B cell (primary cell): Measurements from ENCODE around the gene ARHGEF17. TPM values are rescaled to one million over a fixed set of nuclear protein-coding genes. Genes with fewer than 3 reads are reported as not detected.

Experiments
- ATAC-seq: fragments of 200-7000 bp; cut with Tn5 transposase; one replicate; pipeline ENCODE4 v1.10.0; 2021; ENCODE audit warnings: low read depth, mild to moderate bottlenecking, moderate number of reproducible peaks, moderate library complexity
- CTCF ChIA-PET: fragments of 350-600 bp; sonication (Branson Sonifier 250); formaldehyde crosslinking; loops from one replicate; lab custom pipeline; 2021; ENCODE audit warnings: antibody characterized with exemption, inconsistent platforms; lab: Charles Lee
- POLR2A ChIA-PET: fragments of 350-600 bp; sonication (Branson Sonifier 250); formaldehyde crosslinking; loops from one replicate; lab custom pipeline; 2021; ENCODE audit warnings: antibody characterized with exemption; lab: Charles Lee
- DNase-seq: peaks from one replicate; pipeline ENCODE4 v3.0.0; 2013
- H2AFZ ChIP-seq: 2 replicates; pipeline ENCODE4 v1.6.1; 2012; ENCODE audit warnings: mild to moderate bottlenecking, low read depth, low read length; ENCODE audit not compliant: insufficient read depth, poor library complexity, severe bottlenecking
- H3K27ac ChIP-seq, 2 donors: 1 replicate in 1 of 2; 2 replicates in 1 of 2; pipeline ENCODE4 v1.5.1; 2012 to 2013; ENCODE audit warnings: low read length in 2 of 2, mild to moderate bottlenecking in 2 of 2, moderate library complexity in 1 of 2
- H3K27me3 ChIP-seq, 4 experiments: fragments of 200-600 bp in 1 of 4; sonication (generic) in 1 of 4; replicated peaks in 1 of 4; 1 replicate in 2 of 4; 2 replicates in 2 of 4; pipeline versions ENCODE4 v1.6.1 to v1.7.0; 2013 to 2016; ENCODE audit warnings: low read length in 3 of 4, mild to moderate bottlenecking in 2 of 4, mixed read lengths in 1 of 4, moderate library complexity in 1 of 4; ENCODE audit not compliant: insufficient read depth in 4 of 4, control insufficient read depth in 3 of 4; ENCODE audit errors: control extremely low read depth in 1 of 4
- H3K36me3 ChIP-seq, 2 experiments: replicated peaks in 1 of 2; 1 replicate in 1 of 2; 2 replicates in 1 of 2; pipeline versions ENCODE4 v1.6.1 to v1.7.1; 2013; ENCODE audit warnings: low read length in 1 of 2; ENCODE audit not compliant: insufficient read depth in 2 of 2, control insufficient read depth in 1 of 2; ENCODE audit errors: control extremely low read depth in 1 of 2, extremely low read depth in 1 of 2
- H3K4me1 ChIP-seq, 2 donors: fragments of 200-600 bp in 1 of 2; sonication (generic) in 1 of 2; 1 replicate in 1 of 2; 2 replicates in 1 of 2; pipeline versions ENCODE4 v1.5.1 to v1.6.1; 2013 to 2017; ENCODE audit warnings: low read length in 2 of 2; ENCODE audit not compliant: control insufficient read depth in 2 of 2, insufficient read depth in 2 of 2
- H3K4me2 ChIP-seq: replicated peaks from 2 replicates; pipeline ENCODE3; 2012; ENCODE audit warnings: mild to moderate bottlenecking, low read depth, low read length; ENCODE audit not compliant: poor library complexity, severe bottlenecking
- H3K4me3 ChIP-seq, 5 experiments: fragments of 200-600 bp in 1 of 5; sonication (generic) in 1 of 5; 1 replicate in 3 of 5; 2 replicates in 2 of 5; pipeline versions ENCODE4 v1.5.1 to v1.7.0; 2011 to 2016; ENCODE audit warnings: low read length in 4 of 5, mild to moderate bottlenecking in 4 of 5, low read depth in 2 of 5, control low read depth in 1 of 5, moderate library complexity in 1 of 5; ENCODE audit not compliant: insufficient read depth in 1 of 5; ENCODE audit errors: control extremely low read depth in 1 of 5, extremely low read depth in 1 of 5
- H3K79me2 ChIP-seq: fragments of 200-600 bp; sonication (generic); one replicate; pipeline ENCODE4 v1.6.0; 2016; ENCODE audit warnings: low read length; ENCODE audit not compliant: control insufficient read depth, insufficient read depth
- H3K9ac ChIP-seq: fragments of 200-600 bp; sonication (generic); 2 replicates; pipeline ENCODE4 v1.6.1; 2017; ENCODE audit warnings: mild to moderate bottlenecking, low read length, moderate library complexity
- H3K9me3 ChIP-seq, 3 donors: one replicate each; pipeline versions ENCODE4 v1.6.1 to v1.7.1; 2013; ENCODE audit warnings: low read length in 2 of 3; ENCODE audit not compliant: control insufficient read depth in 2 of 3, insufficient read depth in 1 of 3; ENCODE audit errors: control extremely low read depth in 1 of 3
- H4K20me1 ChIP-seq: 2 replicates; pipeline ENCODE4 v1.6.0; 2012; ENCODE audit warnings: mild to moderate bottlenecking, low read length; ENCODE audit not compliant: insufficient read depth, control insufficient read depth, poor library complexity, severe bottlenecking
- H3K27ac Mint-ChIP-seq: one replicate; pipeline ENCODE4 v1.8.0; 2021; ENCODE audit warnings: mixed read lengths
- H3K27me3 Mint-ChIP-seq: one replicate; pipeline ENCODE4 v1.8.0; 2021; ENCODE audit warnings: mixed read lengths
- H3K4me1 Mint-ChIP-seq: one replicate; pipeline ENCODE4 v1.8.0; 2021; ENCODE audit warnings: mixed read lengths
- H3K4me3 Mint-ChIP-seq: one replicate; pipeline ENCODE4 v1.8.0; 2021; ENCODE audit warnings: mixed read lengths
- H3K9me3 Mint-ChIP-seq: one replicate; pipeline ENCODE4 v1.8.0; 2022; ENCODE audit warnings: mixed read lengths; ENCODE audit not compliant: insufficient read depth
- CTCF ChIP-seq: fragments of 200-600 bp; IDR thresholded peaks from one replicate; pipeline ENCODE4 v1.8.0; 2022; ENCODE audit warnings: antibody characterized with exemption, mild to moderate bottlenecking
- EZH2 ChIP-seq: IDR thresholded peaks from 2 replicates; pipeline ENCODE4 v1.6.1; 2012; ENCODE audit warnings: borderline replicate concordance, low read depth, mild to moderate bottlenecking, moderate library complexity, low read length; ENCODE audit not compliant: insufficient read depth, poor library complexity, severe bottlenecking
- WGBS: methylation state at CpG from one replicate; pipeline ENCODE4 v1.1.5; 2013; ENCODE audit warnings: missing lambda C conversion rate; ENCODE audit not compliant: insufficient coverage; 5-methylcytosine and 5-hydroxymethylcytosine counted together
- intact Hi-C: fragments of 100-400 bp; cut with micrococcal nuclease; formaldehyde crosslinking; loops from one replicate; pipeline ENCODE4 v1.10.0; 2022
- polyA plus RNA-seq: library from polyadenylated mRNA; depleted of rRNA; stranded (reverse); fragments of >200 nt; gene quantifications from 2 replicates; pipeline ENCODE4 v1.2.3, GENCODE V29; 2012
- total RNA-seq, 2 donors: library from RNA; stranded (reverse); fragments of 120-200 nt in 1 of 2; gene quantifications; 1 replicate in 1 of 2; 2 replicates in 1 of 2; pipeline versions ENCODE4 v1.2.3 to v1.2.4, GENCODE V29; 2013 to 2022

Gene ARHGEF17
- total and polyA plus RNA-seq, 2 donors (not counting 1 experiment from before 2014, with no cell fraction given), result 0.05 TPM; not detected in 1

- peak overlapping the region; percentile 42 for H3K9ac ChIP-seq
- 58% methylated on average over 6 of the region's 9 CpGs for WGBS
Observed at GRCh38 chr11:73383249-73384124, 75.4 kb downstream of the ARHGEF17 start.

More at GRCh38 chr11:73383249-73384124, 75.4 kb downstream of the ARHGEF17 start:
- H3K27ac ChIP-seq, result peak overlapping the region; percentile 98
- H3K4me1 ChIP-seq, result peaks cover 100% of the 10 kb centered on the region in 2 donors
- H3K4me3 ChIP-seq, result peak overlapping the region in 3 of 5 experiments; percentile 15 to 35 (median 23)
- no peaks in the 10 kb centered on the region for H3K9me3 ChIP-seq
- POLR2A ChIA-PET, result interaction anchor here (0.6 to 2.2 kb wide), 6 partner anchors 11 to 275 kb away, joined by 3 to 6 read pairs (median 3); no protein-coding TSS in a partner anchor
- CTCF ChIA-PET, result interaction anchor here (1.9 to 13.9 kb wide), 6 partner anchors 9 to 242 kb away, joined by 5 to 311 read pairs (median 25); partner anchors contain the start of gene RELT
- H3K4me1 Mint-ChIP-seq, result peaks cover 99% of the 10 kb centered on the region
- TF ChIP-seq CTCF, result no peak
- no peak for TF ChIP-seq EZH2
- no peak overlapping the region for H2AFZ ChIP-seq
- H3K27me3 ChIP-seq, result no peaks in the 10 kb centered on the region
- H3K79me2 ChIP-seq, result peaks cover 91% of the 10 kb centered on the region
- intact Hi-C loops, result loop anchor here (1.0 to 5.0 kb wide), 3 partner anchors 10 to 231 kb away; no protein-coding TSS in a partner anchor
- DNase-seq (peak; percentile 73), ATAC-seq (peak; percentile 18)
- H3K4me2 ChIP-seq, result peak overlapping the region; percentile 89
- H3K36me3 ChIP-seq, result peaks cover 0 to 24% of the 10 kb centered on the region in 2 experiments
- H4K20me1 ChIP-seq, result peaks cover 34% of the 10 kb centered on the region
- no peaks in the 10 kb centered on the region for H3K27me3 Mint-ChIP-seq
- H3K9me3 Mint-ChIP-seq, result no peaks in the 10 kb centered on the region
- H3K27ac Mint-ChIP-seq, result peak overlapping the region; percentile 99
- peak overlapping the region; percentile 100 for H3K4me3 Mint-ChIP-seq
